ENCODE data around the gene ZBTB11.

Gene ZBTB11

DNA sequence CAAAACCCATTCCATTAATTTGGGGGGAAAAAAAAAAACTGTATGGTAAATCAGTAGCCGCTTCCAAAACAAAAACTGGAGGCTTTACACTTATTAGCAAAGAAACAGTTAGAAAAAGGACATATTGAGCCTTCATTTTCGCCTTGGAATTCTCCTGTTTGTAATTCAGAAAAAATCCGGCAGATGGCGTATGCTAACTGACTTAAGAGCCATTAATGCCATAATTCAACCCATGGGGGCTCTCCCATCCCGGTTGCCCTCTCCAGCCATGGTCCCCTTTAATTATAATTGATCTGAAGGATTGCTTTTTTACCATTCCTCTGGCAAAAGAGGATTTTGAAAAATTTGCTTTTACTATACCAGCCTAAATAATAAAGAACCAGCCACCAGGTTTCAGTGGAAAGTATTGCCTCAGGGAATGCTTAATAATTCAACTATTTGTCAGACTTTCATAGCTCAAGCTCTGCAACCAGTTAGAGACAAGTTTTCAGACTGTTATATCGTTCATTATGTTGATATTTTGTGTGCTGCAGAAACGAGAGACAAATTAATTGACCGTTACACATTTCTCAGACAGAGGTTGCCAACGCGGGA, 18.9 kb upstream of the ZBTB11 start:
- TF ChIP-seq, protein P1, sequence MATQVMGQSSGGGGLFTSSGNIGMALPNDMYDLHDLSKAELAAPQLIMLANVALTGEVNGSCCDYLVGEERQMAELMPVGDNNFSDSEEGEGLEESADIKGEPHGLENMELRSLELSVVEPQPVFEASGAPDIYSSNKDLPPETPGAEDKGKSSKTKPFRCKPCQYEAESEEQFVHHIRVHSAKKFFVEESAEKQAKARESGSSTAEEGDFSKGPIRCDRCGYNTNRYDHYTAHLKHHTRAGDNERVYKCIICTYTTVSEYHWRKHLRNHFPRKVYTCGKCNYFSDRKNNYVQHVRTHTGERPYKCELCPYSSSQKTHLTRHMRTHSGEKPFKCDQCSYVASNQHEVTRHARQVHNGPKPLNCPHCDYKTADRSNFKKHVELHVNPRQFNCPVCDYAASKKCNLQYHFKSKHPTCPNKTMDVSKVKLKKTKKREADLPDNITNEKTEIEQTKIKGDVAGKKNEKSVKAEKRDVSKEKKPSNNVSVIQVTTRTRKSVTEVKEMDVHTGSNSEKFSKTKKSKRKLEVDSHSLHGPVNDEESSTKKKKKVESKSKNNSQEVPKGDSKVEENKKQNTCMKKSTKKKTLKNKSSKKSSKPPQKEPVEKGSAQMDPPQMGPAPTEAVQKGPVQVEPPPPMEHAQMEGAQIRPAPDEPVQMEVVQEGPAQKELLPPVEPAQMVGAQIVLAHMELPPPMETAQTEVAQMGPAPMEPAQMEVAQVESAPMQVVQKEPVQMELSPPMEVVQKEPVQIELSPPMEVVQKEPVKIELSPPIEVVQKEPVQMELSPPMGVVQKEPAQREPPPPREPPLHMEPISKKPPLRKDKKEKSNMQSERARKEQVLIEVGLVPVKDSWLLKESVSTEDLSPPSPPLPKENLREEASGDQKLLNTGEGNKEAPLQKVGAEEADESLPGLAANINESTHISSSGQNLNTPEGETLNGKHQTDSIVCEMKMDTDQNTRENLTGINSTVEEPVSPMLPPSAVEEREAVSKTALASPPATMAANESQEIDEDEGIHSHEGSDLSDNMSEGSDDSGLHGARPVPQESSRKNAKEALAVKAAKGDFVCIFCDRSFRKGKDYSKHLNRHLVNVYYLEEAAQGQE (IDR thresholded peaks at IDR 0.05; ENCODE audit: insufficient read depth in 1 of 2, low read depth in 2 of 2, low read length in 2 of 2): no peak
- TF ChIP-seq FOXP2 (optimal IDR thresholded peaks at IDR 0.05; ENCODE audit: borderline replicate concordance, extremely low read depth, extremely low read length, insufficient read depth) (no peak), SIN3A (IDR thresholded peaks at IDR 0.05; ENCODE audit: borderline replicate concordance, insufficient read depth, low read length) (no peak), TAF1 (IDR thresholded peaks at IDR 0.05; ENCODE audit: borderline replicate concordance, insufficient read depth, low read length) (no peak), POLR2AphosphoS5 (IDR thresholded peaks at IDR 0.05; ENCODE audit: low read depth, low read length) (no peak)

DNA sequence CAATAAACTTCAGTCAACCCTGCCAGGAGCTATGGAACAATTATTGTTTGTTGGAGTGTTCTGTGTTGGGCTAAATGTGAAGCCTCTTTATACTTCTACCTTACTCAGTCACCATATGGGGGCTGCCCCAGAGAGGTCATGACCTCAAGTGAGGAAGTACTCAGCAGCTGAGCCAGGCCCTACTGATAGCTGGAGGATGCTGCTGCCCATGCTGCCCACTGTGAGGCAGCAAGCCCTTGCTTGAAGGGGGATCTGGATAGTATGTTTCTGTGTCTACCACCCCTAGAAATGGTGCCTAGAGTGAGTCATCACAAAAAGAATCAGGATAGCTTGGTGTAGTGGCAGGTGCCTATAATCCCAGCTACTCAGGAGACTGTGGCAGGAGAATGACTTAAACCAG, 14.0 kb upstream of the ZBTB11 start:
- TF ChIP-seq, protein P1 (IDR thresholded peaks at IDR 0.05; ENCODE audit: insufficient read depth in 1 of 2, low read depth in 2 of 2, low read length in 2 of 2): no peak
- TF ChIP-seq POLR2AphosphoS5 (IDR thresholded peaks at IDR 0.05; ENCODE audit: low read depth, low read length): no peak
- TF ChIP-seq SIN3A (IDR thresholded peaks at IDR 0.05; ENCODE audit: borderline replicate concordance, insufficient read depth, low read length): no peak
- no peak for TF ChIP-seq FOXP2 (optimal IDR thresholded peaks at IDR 0.05; ENCODE audit: borderline replicate concordance, extremely low read depth, extremely low read length, insufficient read depth)
- no peak for TF ChIP-seq TAF1 (IDR thresholded peaks at IDR 0.05; ENCODE audit: borderline replicate concordance, insufficient read depth, low read length)

DNA sequence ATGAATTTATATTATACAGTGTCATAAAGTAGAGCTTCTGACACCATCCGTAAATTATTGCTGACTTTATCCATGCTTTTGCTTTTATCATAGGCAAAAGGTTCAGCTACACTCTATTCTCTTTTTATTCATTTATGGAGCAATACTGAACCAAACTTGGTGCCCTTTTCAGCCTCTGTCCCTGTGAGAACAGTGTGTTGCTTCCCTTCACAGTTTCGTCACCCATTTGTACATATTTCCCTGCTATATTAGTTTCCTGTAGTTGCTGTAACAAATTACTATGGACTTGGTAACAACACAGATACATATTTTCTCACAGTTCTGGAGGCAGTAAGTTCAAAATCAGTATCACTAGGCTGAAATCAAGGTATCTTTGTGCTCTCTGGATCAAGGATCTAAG, 12.4 kb upstream of the ZBTB11 start:
- no peak for TF ChIP-seq POLR2AphosphoS5 (IDR thresholded peaks at IDR 0.05; ENCODE audit: low read depth, low read length)

DNA sequence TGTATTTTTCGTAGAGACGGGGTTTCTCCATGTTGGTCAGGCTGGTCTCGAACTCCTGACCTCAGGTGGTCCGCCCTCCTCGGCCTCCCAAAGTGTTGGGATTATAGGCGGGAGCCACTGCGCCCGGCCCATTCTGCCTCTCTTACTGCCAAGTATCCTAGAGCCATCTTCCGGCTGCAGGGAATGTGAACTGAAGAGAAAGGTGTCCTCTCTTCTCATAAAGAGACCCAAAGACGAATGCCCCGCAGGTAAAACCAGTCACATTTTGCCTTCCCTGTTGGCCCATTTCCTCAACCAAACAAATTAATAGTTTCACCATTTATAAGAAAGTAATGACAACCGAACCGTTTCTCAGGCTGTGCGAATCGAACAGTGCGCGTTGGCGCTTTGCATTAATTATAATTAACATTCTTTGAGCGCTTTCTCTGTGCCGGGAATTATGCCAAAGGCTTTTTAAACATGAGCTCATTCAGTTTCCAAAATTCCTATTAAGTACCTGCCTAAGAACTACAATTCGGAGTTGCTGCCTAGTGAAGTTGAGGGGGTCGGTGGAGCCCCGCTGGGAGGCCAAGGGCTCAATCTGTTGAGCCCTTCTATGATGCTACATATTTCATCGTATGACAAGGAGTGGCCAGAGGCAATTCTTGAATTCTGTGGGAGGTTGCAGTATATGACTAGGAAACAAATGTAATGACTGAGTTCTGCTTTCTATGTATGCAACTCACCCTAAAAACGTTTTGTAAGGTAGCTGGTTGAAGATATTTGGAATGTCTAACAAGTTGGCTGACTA, 10.4 kb upstream of the ZBTB11 start:
- TF ChIP-seq FOXP2 (optimal IDR thresholded peaks at IDR 0.05; ENCODE audit: borderline replicate concordance, extremely low read depth, extremely low read length, insufficient read depth) (no peak), TAF1 (IDR thresholded peaks at IDR 0.05; ENCODE audit: borderline replicate concordance, insufficient read depth, low read length) (no peak), SIN3A (IDR thresholded peaks at IDR 0.05; ENCODE audit: borderline replicate concordance, insufficient read depth, low read length) (no peak), POLR2AphosphoS5 (IDR thresholded peaks at IDR 0.05; ENCODE audit: low read depth, low read length) (no peak)
- TF ChIP-seq, protein P1 (IDR thresholded peaks at IDR 0.05; ENCODE audit: insufficient read depth in 1 of 2, low read depth in 2 of 2, low read length in 2 of 2): no peak

DNA sequence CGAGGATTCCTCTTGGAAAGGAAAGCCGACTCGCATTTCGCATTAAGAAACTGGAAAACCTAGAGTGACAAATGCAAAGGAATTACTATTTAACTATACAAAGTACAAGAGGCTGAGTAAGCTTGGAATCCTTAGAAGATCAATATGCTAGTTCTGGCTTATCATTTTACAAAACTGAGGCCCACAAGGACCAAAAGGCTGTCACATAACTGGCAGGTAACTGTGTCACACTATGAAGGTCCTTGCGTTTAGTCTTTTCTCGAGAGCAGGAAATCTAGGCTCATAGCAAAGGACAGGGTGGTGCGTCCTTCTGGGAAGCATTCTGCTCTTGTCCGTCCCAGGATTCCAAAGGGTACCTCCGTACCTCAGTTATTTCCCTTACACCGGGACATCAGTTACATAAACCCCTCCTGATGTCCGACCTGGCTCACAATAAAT, 9.0 kb upstream of the ZBTB11 start:
- TF ChIP-seq FOXP2 (optimal IDR thresholded peaks at IDR 0.05; ENCODE audit: borderline replicate concordance, extremely low read depth, extremely low read length, insufficient read depth): no peak
- TF ChIP-seq, protein P1 (IDR thresholded peaks at IDR 0.05; ENCODE audit: insufficient read depth in 1 of 2, low read depth in 2 of 2, low read length in 2 of 2): no peak
- TF ChIP-seq SIN3A (IDR thresholded peaks at IDR 0.05; ENCODE audit: borderline replicate concordance, insufficient read depth, low read length): no peak
- TF ChIP-seq POLR2AphosphoS5 (IDR thresholded peaks at IDR 0.05; ENCODE audit: low read depth, low read length): no peak
- TF ChIP-seq TAF1 (IDR thresholded peaks at IDR 0.05; ENCODE audit: borderline replicate concordance, insufficient read depth, low read length): no peak

Data from PFSK-1 (cell line).